SU-DHL-6 (cell line): ENCODE data around the gene LRRC4C.

Source experiments
- CTCF ChIP-seq: fragments of 200-600 bp; sonication (generic); IDR thresholded peaks from one replicate; pipeline ENCODE4 v1.5.1; 2017; ENCODE audit warnings: antibody characterized with exemption, mild to moderate bottlenecking, low read length, moderate library complexity; ENCODE audit not compliant: insufficient read depth, poor library complexity, severe bottlenecking
- EZH2phosphoT487 ChIP-seq: fragments of 200-600 bp; sonication (generic), shearing (Covaris generic); conservative IDR thresholded peaks from 2 replicates; pipeline ENCODE4 v1.6.1; 2018; ENCODE audit warnings: mild to moderate bottlenecking, antibody characterized with exemption, low read length, moderate library complexity, mixed read lengths

DNA sequence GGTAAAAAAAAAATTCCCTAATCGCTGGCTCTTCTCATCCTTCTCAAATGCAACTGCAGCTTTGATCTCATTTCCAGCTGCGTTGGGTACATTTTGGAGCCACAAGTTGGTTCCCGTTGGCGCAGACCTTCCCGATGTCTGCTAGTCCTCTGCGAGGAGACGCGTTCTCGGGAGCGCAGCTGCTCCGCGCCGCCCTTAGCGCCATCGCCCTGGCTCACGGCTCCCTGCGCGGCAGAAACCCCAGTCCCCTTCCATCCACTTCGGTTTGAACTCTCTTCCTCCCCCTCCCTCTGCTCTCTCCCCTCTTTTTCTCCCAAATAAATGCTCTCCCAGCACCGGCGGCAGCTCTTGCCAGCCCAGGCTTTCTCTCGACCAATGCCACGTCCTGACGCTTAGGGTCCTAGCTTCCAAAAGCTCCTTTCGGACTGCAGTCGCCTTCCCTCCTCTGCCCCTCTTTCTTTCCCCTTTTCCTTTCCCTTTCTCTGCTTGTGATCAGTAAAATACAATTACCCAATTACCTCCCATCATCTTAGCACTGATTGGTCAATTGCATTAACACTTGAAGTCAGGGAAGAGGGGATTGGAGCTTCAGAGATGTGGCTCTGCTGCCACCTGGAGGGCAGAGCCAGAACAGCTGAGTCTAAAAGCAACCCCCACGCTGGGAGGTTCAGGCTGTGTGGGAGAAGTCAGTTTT is 1165.7 kb downstream of the LRRC4C start:
- TF ChIP-seq CTCF: peak; percentile 76
- TF ChIP-seq EZH2phosphoT487: no peak
